Mesothelial cell of epicardium (in vitro differentiated cells): ENCODE results near the gene NFKBIB. TPM values are rescaled to one million over a fixed set of nuclear protein-coding genes. Genes with fewer than 3 reads are reported as not detected.
A peak's percentile ranks its signal among the peaks of the same experiment; 100 is the strongest.
"Not testable (repeated sequence)": the region's sequence is repeated elsewhere in the genome, so short reads cannot be mapped to it uniquely, and the experiment has no call there.

Source experiments
- DNase-seq, 2 experiments: peaks; one replicate each; pipeline ENCODE4 v3.0.0; 2021; ENCODE audit warnings: low spot score in 2 of 2; ENCODE audit not compliant: unreplicated experiment in 2 of 2
- H3K27ac Mint-ChIP-seq: 2 replicates; pipeline ENCODE4 v1.8.0; 2021; ENCODE audit warnings: mixed read lengths
- H3K27me3 Mint-ChIP-seq: 2 replicates; pipeline ENCODE4 v1.8.0; 2021; ENCODE audit warnings: low read depth, mixed read lengths
- H3K36me3 Mint-ChIP-seq: 2 replicates; pipeline ENCODE4 v1.8.0; 2021; ENCODE audit warnings: mixed read lengths
- H3K4me1 Mint-ChIP-seq: 2 replicates; pipeline ENCODE4 v1.8.0; 2021; ENCODE audit warnings: mixed read lengths
- H3K4me3 Mint-ChIP-seq: 2 replicates; pipeline ENCODE4 v1.8.0; 2021; ENCODE audit warnings: mild to moderate bottlenecking, moderate library complexity, mixed read lengths
- H3K9me3 Mint-ChIP-seq: 2 replicates; pipeline ENCODE4 v1.8.0; 2021; ENCODE audit warnings: mixed read lengths
- total RNA-seq: library from RNA; stranded (reverse); gene quantifications from 3 replicates; pipeline ENCODE4 v1.2.1, GENCODE V29; 2021
- TF ChIP-seq, protein P1 (sequence below): fragments of 200-600 bp; sonication (generic); IDR thresholded peaks from one replicate; pipeline ENCODE4 v1.5.0; 2021; ENCODE audit warnings: antibody characterized with exemption; ENCODE audit not compliant: unreplicated experiment

NFKBIB gene
- total RNA-seq, 1 donor from 2014 or later: 13.9 TPM

DNA sequence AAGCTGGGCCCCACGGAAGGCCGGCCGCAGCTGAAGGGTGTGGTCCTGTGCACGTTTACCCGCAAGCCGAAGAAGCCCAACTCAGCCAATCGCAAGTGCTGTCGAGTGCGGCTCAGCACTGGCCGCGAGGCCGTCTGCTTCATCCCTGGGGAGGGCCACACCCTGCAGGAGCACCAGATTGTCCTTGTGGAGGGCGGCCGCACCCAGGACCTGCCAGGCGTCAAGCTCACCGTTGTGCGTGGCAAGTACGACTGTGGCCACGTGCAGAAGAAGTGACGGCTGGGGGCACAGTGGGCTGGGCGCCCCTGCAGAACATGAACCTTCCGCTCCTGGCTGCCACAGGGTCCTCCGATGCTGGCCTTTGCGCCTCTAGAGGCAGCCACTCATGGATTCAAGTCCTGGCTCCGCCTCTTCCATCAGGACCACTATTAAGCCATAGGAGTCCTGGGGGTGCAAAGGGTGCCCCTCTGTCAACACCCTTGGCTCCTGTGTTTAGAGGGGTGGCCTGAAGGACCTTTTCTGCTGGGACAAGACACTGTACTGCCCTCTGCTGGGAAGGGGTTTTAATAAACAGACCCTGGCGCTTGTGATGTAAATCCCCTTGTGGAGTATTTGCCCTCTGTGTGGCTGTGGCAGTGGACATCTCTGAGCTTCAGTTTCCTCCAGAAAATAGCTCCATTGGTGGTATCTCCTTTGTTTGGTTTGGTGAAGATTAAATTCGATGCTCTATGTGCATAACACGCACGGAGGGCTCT lies 32.8 kb downstream of the NFKBIB start:
- Mint-ChIP-seq H3K27me3 (no peaks in the 10 kb centered on the region), H3K4me1 (peaks cover 17% of the 10 kb centered on the region), H3K4me3 (peak overlapping the region; percentile 98), H3K36me3 (peaks cover 33% of the 10 kb centered on the region), H3K9me3 (peaks cover 18% of the 10 kb centered on the region), H3K27ac (no peak overlapping the region)
- DNase-seq: no peak
- TF ChIP-seq, protein P1, sequence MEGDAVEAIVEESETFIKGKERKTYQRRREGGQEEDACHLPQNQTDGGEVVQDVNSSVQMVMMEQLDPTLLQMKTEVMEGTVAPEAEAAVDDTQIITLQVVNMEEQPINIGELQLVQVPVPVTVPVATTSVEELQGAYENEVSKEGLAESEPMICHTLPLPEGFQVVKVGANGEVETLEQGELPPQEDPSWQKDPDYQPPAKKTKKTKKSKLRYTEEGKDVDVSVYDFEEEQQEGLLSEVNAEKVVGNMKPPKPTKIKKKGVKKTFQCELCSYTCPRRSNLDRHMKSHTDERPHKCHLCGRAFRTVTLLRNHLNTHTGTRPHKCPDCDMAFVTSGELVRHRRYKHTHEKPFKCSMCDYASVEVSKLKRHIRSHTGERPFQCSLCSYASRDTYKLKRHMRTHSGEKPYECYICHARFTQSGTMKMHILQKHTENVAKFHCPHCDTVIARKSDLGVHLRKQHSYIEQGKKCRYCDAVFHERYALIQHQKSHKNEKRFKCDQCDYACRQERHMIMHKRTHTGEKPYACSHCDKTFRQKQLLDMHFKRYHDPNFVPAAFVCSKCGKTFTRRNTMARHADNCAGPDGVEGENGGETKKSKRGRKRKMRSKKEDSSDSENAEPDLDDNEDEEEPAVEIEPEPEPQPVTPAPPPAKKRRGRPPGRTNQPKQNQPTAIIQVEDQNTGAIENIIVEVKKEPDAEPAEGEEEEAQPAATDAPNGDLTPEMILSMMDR: no peak

DNA sequence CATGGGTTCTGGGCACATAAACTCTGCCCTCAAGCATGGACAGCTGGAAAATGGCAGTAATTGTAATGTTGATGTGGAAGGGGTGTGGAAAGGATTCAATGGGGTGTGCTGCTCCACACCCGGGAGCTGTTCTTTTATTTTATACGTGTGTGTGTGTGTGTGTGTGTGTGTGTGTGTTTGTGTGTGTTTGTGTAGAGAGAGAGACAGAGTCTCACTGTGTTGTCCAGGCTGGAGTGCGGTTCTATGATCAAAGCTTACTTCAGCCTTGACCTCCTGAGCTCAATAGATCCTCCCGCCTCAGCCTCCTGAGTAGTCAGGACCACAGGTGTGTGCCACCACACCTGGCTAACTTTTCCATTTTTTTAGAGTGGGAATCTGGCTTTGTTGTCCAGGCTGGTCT lies 33.8 kb downstream of the NFKBIB start:
- DNase-seq: no peak
- Mint-ChIP-seq H3K4me3 (no peak overlapping the region), H3K4me1 (peaks cover 17% of the 10 kb centered on the region), H3K27me3 (no peaks in the 10 kb centered on the region), H3K9me3 (peaks cover 18% of the 10 kb centered on the region), H3K27ac (no peak overlapping the region), H3K36me3 (peaks cover 32% of the 10 kb centered on the region)
- TF ChIP-seq, protein P1: no peak

DNA sequence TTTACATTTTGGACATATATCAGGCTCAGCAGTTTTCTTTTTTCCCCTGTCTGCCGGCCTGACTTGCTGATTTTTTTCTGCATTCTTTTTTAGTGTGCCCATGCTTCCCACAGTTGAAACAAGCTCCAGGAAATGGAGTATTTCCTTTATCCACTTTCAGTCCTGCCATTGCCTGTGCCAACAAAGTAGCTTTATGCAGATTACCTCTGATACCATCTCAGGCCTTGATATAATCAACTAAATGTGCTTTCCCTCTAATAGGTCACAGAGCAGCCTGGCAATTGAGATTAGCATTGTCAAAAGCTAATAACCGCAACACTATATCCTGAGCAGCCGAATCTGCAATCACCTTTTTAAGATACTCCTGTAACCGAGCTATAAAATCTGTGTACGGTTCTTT lies 40.2 kb downstream of the NFKBIB start:
- no peak for DNase-seq
- Mint-ChIP-seq H3K4me3 (no peak overlapping the region), H3K4me1 (peaks cover 18% of the 10 kb centered on the region), H3K36me3 (peaks cover 28% of the 10 kb centered on the region), H3K9me3 (peaks cover 13% of the 10 kb centered on the region), H3K27ac (peak overlapping the region; percentile 28), H3K27me3 (no peaks in the 10 kb centered on the region)
- TF ChIP-seq, protein P1: no peak

DNA sequence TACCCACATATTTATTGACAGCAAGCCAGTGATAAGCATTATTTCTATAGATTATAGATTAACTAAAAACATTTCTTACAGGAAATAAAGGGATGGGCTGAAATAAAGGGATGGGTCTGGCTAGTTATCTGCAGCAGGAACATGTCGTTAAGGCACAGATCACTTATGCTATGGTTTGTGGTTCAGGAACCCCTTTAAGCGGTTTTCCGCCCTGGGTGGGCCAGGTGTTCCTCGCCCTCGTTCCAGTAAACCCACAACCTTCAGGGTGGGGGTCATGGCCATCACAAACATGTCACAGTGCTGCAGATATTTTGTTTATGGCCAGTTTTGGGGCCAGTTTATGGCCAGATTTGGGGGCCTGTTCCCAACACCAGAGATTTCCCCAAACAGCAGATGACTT lies 41.7 kb downstream of the NFKBIB start:
- not testable (repeated sequence) for H3K27me3 Mint-ChIP-seq, H3K27ac Mint-ChIP-seq, H3K9me3 Mint-ChIP-seq, DNase-seq, H3K4me3 Mint-ChIP-seq
- H3K4me1 Mint-ChIP-seq: peaks cover 18% of the 10 kb centered on the region
- peaks cover 21% of the 10 kb centered on the region for H3K36me3 Mint-ChIP-seq

DNA sequence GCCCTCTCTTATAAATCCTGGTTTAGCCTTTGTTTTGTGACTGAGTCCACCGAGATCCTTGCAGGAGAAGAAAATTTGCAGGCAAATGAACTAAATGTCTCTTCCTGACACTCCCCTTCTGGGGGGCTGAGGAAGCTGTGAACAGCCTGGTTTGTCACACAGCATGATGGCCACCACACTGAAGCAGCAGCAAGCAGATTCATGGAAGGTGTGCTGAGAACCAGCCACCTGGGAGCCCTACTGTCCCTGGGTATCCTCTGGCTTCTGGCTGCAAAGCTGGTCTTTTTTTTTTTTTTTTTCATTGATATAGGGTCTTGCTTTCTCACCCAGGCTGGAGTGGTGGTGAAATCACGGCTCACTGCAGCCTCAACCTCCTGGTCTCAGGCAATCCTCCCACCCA lies 42.2 kb downstream of the NFKBIB start:
- H3K27me3 Mint-ChIP-seq: no peaks in the 10 kb centered on the region
- no peak overlapping the region for H3K4me3 Mint-ChIP-seq
- H3K9me3 Mint-ChIP-seq: no peaks in the 10 kb centered on the region
- peaks cover 26% of the 10 kb centered on the region for H3K36me3 Mint-ChIP-seq
- TF ChIP-seq, protein P1: no peak
- H3K27ac Mint-ChIP-seq: no peak overlapping the region
- DNase-seq: no peak
- peaks cover 18% of the 10 kb centered on the region for H3K4me1 Mint-ChIP-seq

DNA sequence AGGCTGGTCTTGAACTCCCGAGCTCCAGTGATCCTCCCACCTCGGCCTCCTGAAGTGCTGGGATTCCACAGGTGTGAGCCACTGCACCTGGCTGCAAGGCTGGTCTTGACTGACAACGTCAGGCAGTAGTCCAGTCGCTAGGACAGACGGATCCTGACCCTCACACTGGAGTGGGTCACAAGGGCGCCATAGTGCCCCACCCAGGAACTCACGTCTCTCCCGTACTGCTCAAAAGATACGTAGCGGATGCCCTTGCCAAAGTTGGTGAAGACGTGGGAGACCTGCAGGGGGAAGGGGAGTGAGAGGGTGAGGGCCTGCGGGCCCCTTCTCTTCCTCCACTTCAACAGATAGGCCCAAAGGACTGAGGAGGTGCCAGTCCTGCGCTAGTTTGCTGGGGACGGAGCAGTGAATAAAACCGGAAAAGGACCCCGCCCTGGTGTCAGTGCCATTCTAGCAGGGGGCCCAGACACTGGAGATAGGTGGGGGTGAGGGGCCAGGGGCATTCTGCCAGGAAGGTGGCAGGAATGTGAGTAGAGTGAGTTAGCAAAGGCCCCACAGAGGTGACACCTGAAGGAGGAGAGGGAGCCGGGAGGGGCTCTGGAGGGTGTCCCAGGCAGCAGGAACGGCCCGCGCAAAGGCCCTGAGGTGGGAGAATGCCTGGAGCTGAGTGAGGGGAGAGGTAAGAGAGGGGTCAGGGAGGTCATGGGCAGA lies 42.9 kb downstream of the NFKBIB start:
- Mint-ChIP-seq H3K4me3 (no peak overlapping the region), H3K4me1 (peaks cover 18% of the 10 kb centered on the region), H3K27ac (no peak overlapping the region), H3K27me3 (no peaks in the 10 kb centered on the region), H3K36me3 (peaks cover 31% of the 10 kb centered on the region), H3K9me3 (no peaks in the 10 kb centered on the region)
- no peak for DNase-seq
- TF ChIP-seq, protein P1: no peak
